Body of pancreas (tissue), 4 donors: ENCODE results near the gene ACSS3. TPM values are rescaled to one million over a fixed set of nuclear protein-coding genes. Genes with fewer than 3 reads are reported as not detected.

Experiments
- ATAC-seq: fragments of 150-250 bp; one replicate; pipeline ENCODE4 v1.9.1; 2016
- DNase-seq, 4 donors: peaks; one replicate each; pipeline ENCODE4 v3.0.0-alpha.2; 2019
- H3K27ac ChIP-seq, 4 donors: fragments of 200-600 bp; sonication (generic); 1 replicate in 3 of 4; 2 replicates in 1 of 4; pipeline versions ENCODE4 v1.5.1 to v1.6.1; 2016 to 2019; ENCODE audit warnings: mild to moderate bottlenecking in 1 of 4, mixed read lengths in 1 of 4, moderate library complexity in 1 of 4
- H3K27me3 ChIP-seq, 2 donors: fragments of 200-600 bp; sonication (generic); one replicate each; pipeline ENCODE4 v1.6.0; 2016; ENCODE audit warnings: mild to moderate bottlenecking in 1 of 2
- H3K36me3 ChIP-seq, 2 donors: fragments of 200-600 bp; sonication (generic); replicated peaks in 1 of 2; 2 replicates each; pipeline ENCODE4 v1.5.1; 2016; ENCODE audit warnings: low read depth in 2 of 2; ENCODE audit not compliant: insufficient read depth in 1 of 2
- H3K4me1 ChIP-seq: fragments of 200-600 bp; sonication (generic); one replicate; pipeline ENCODE4 v1.6.0; 2016
- H3K4me3 ChIP-seq, 2 donors: fragments of 200-600 bp; sonication (generic); 1 replicate in 1 of 2; 2 replicates in 1 of 2; pipeline ENCODE4 v1.5.1; 2016 to 2019
- H3K9me3 ChIP-seq, 3 donors: fragments of 200-600 bp; sonication (generic); 1 replicate in 2 of 3; 2 replicates in 1 of 3; pipeline ENCODE4 v1.5.1; 2016
- POLR2A ChIP-seq, 3 donors: fragments of 450-650 bp; IDR thresholded peaks; one replicate each; pipeline ENCODE4 v1.6.1; 2016; ENCODE audit warnings: antibody characterized with exemption in 3 of 3, mild to moderate bottlenecking in 2 of 3
- WGBS, 2 donors: methylation state at CpG; one replicate each; pipeline ENCODE4 v1.1.5; 2017; 5-methylcytosine and 5-hydroxymethylcytosine counted together
- intact Hi-C: fragments of 100-400 bp; cut with DNase I; formaldehyde crosslinking; loops from one replicate; pipeline ENCODE4 v1.15.1; 2023
- total RNA-seq, 2 donors: library from RNA; depleted of rRNA; stranded (reverse); fragments of >200 nt; gene quantifications; one replicate each; pipeline ENCODE4 v1.1.0, GENCODE V29; 2016
- TF ChIP-seq, protein P1 (sequence below), 7 experiments: fragments of 450-650 bp in 4 of 7; fragments of 200-600 bp in 3 of 7; sonication (generic) in 3 of 7; IDR thresholded peaks; one replicate each; pipeline ENCODE4 v1.5.1; 2016 to 2019; ENCODE audit warnings: antibody characterized with exemption in 7 of 7

Gene ACSS3
- total RNA-seq, 2 donors from 2014 or later, result 9.9 to 27.7 TPM

DNA sequence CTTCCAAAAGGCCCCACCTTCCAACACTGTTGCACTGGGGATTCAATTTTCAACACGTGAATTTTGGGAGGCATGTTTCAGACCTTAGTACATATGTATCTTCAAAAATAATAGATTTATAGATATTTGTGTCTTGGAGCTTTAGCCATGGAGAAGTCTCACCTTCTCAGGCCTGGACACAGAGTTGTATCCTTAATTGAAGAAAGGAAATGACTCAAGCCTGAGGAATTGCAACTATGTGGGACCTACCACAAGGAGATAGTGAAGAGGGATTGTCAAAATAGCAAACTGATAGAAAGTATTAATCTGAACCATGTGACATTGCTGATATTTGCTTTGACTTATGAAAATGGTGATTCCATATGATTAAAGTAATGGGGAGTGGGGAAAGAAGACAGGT is 89.8 kb downstream of the ACSS3 start:
- whole genome bisulfite sequencing, 2 donors, result 43 to 72% methylated on average over 1 of the region's 1 CpG
- DNase-seq, result no peak
- no peaks in the 10 kb centered on the region for H3K9me3 ChIP-seq
- H3K36me3 ChIP-seq, result no peaks in the 10 kb centered on the region
- H3K4me3 ChIP-seq, result no peak overlapping the region
- no peak for ATAC-seq
- H3K27me3 ChIP-seq, result no peaks in the 10 kb centered on the region
- intact Hi-C loops, result no loop called here
- H3K4me1 ChIP-seq, result no peaks in the 10 kb centered on the region
- TF ChIP-seq, protein P1, sequence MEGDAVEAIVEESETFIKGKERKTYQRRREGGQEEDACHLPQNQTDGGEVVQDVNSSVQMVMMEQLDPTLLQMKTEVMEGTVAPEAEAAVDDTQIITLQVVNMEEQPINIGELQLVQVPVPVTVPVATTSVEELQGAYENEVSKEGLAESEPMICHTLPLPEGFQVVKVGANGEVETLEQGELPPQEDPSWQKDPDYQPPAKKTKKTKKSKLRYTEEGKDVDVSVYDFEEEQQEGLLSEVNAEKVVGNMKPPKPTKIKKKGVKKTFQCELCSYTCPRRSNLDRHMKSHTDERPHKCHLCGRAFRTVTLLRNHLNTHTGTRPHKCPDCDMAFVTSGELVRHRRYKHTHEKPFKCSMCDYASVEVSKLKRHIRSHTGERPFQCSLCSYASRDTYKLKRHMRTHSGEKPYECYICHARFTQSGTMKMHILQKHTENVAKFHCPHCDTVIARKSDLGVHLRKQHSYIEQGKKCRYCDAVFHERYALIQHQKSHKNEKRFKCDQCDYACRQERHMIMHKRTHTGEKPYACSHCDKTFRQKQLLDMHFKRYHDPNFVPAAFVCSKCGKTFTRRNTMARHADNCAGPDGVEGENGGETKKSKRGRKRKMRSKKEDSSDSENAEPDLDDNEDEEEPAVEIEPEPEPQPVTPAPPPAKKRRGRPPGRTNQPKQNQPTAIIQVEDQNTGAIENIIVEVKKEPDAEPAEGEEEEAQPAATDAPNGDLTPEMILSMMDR (IDR thresholded peaks at IDR 0.05), result no peak
- no peak for TF ChIP-seq POLR2A (IDR thresholded peaks at IDR 0.05)
- H3K27ac ChIP-seq, result no peak overlapping the region

DNA sequence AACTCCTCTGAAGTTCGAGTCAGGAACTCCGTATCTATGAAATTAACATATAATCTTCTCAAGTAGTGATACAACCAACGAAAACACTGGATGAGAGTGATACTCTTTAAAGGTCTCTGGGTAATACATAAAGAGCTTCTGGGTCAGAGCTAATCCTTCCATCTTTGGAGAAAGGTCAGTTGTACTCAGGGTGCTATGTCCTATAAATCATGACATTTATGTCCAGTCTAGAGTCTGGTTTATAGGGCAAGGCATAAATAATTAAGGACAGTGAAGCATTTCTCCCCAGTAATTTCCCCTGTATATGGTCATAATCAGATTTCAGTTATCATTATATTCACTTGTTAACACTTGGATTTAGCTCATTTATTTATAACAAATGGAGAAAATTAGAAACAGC is 90.6 kb downstream of the ACSS3 start:
- intact Hi-C loops, result no loop called here
- TF ChIP-seq, protein P1 (IDR thresholded peaks at IDR 0.05), result no peak
- TF ChIP-seq POLR2A (IDR thresholded peaks at IDR 0.05), result no peak

DNA sequence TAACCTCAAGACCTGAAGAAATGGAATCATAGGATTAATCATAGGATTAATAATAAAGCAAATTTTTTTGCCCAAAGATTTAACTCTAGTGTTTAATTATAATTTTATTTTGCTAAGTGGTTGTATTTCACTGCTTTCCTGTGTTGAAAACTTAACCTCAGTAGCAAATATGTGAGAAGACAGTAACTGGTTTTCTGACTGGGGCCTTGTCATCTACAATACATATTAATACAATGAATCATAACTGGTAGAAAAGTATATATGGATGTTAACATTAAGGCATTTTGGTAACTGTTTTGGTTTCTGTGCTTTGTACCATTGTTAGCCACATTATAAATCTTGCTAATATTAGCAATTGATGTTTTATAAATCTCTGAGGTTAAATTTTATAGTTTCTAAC is 92.2 kb downstream of the ACSS3 start:
- H3K36me3 ChIP-seq, result no peaks in the 10 kb centered on the region
- no peaks in the 10 kb centered on the region for H3K27me3 ChIP-seq
- TF ChIP-seq, protein P1 (IDR thresholded peaks at IDR 0.05), result no peak
- no peak for TF ChIP-seq POLR2A (IDR thresholded peaks at IDR 0.05)
- no peak overlapping the region for H3K27ac ChIP-seq
- no peak overlapping the region for H3K4me3 ChIP-seq
- no peak for ATAC-seq
- intact Hi-C loops, result no loop called here
- no peaks in the 10 kb centered on the region for H3K9me3 ChIP-seq
- no peak for DNase-seq
- no peaks in the 10 kb centered on the region for H3K4me1 ChIP-seq

More for the DNA sequence above, 90.6 kb downstream of the ACSS3 start:
- ATAC-seq, result no peak
- H3K27me3 ChIP-seq, result no peaks in the 10 kb centered on the region
- H3K27ac ChIP-seq, result no peak overlapping the region
- no peaks in the 10 kb centered on the region for H3K9me3 ChIP-seq
- H3K4me1 ChIP-seq, result no peaks in the 10 kb centered on the region
- H3K4me3 ChIP-seq, result no peak overlapping the region
- 76 to 82% methylated on average over 3 of the region's 3 CpGs for WGBS, 2 donors
- no peaks in the 10 kb centered on the region for H3K36me3 ChIP-seq
- no peak for DNase-seq

DNA sequence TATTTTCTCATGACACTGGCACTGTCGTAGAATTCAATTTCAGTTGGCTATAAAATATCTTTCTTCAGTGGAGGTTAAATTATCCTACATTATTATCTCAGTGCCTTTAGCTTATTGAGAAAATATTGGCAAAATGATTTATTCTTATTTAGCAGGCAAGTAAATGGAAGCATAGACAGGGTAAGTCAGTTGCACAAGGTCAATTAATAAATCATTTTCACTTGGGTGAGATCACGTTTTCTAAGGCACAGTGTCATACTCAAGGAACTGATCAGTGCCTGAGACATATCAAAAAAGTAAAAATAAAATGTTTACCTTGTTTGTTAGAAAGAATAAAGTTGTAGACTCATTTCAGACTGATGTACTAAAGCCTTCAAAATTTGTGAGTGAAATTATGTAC is 95.0 kb downstream of the ACSS3 start:
- TF ChIP-seq POLR2A (IDR thresholded peaks at IDR 0.05), result no peak
- TF ChIP-seq, protein P1 (IDR thresholded peaks at IDR 0.05), result no peak
- Histone ChIP-seq H3K36me3 (no peaks in the 10 kb centered on the region), H3K9me3 (peaks cover 0 to 6% (median 0%) of the 10 kb centered on the region in 3 donors), H3K27me3 (no peaks in the 10 kb centered on the region), H3K27ac (no peak overlapping the region), H3K4me3 (no peak overlapping the region), H3K4me1 (no peaks in the 10 kb centered on the region)
- ATAC-seq, result no peak
- intact Hi-C loops, result no loop called here
- 58 to 60% methylated on average over 2 of the region's 2 CpGs for WGBS, 2 donors
- DNase-seq, result no peak

DNA sequence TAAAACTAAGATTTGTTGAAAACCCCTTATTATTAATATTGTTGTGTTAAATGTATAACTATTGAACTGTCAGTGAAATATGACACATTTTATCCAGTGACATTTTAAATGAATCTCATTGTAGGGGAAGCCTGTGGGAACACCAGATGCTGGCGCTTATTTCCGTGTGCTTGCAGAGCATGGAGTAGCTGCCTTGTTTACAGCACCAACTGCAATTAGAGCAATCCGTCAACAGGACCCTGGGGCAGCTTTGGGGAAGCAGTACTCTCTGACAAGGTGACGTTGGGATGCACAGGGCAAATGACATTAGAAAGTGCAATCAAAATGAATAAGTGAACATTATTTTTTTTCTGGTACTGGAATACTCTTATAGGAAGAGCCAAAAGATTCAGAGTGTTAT is 96.8 kb downstream of the ACSS3 start:
- 64 to 72% methylated on average over 4 of the region's 4 CpGs for WGBS, 2 donors

More for the DNA sequence above, 96.8 kb downstream of the ACSS3 start:
- intact Hi-C loops, result no loop called here
- no peaks in the 10 kb centered on the region for H3K4me1 ChIP-seq
- H3K4me3 ChIP-seq, result no peak overlapping the region
- no peaks in the 10 kb centered on the region for H3K27me3 ChIP-seq
- H3K36me3 ChIP-seq, result no peaks in the 10 kb centered on the region
- peaks cover 0 to 6% (median 0%) of the 10 kb centered on the region in 3 donors for H3K9me3 ChIP-seq
- ATAC-seq (no peak), DNase-seq (no peak)
- TF ChIP-seq, protein P1 (IDR thresholded peaks at IDR 0.05), result no peak
- H3K27ac ChIP-seq, result no peak overlapping the region
